Endometrial microvascular endothelial cells (primary cell): ENCODE data around the gene CTU2. TPM values are rescaled to one million over a fixed set of nuclear protein-coding genes. Genes with fewer than 3 reads are reported as not detected.

Experiments
- total RNA-seq: library from RNA; depleted of rRNA; stranded (reverse); fragments of >200 nt; gene quantifications from one replicate; pipeline ENCODE4 v1.2.3, GENCODE V29; 2015; ENCODE audit errors: inconsistent ontology term

The CTU2 gene
- total RNA-seq, 1 donor from 2014 or later = 21.9 TPM

Other genes with a start within 250 kb of the CTU2 start
- 13.1 TPM for gene ZC3H18, start 136.1 kb upstream of the CTU2 start, total RNA-seq
- gene IL17C, start 67.9 kb upstream of the CTU2 start, total RNA-seq = not detected
- gene CYBA, start 55.5 kb upstream of the CTU2 start, total RNA-seq = 159 TPM
- gene MVD, start 43.4 kb upstream of the CTU2 start, total RNA-seq = 28.0 TPM
- gene SNAI3, start 20.0 kb upstream of the CTU2 start, total RNA-seq = not detected
- 32.6 TPM for gene RNF166, start 95 bp upstream of the CTU2 start, total RNA-seq
- gene PIEZO1, start 78.7 kb downstream of the CTU2 start, total RNA-seq = 383 TPM
- 21.5 TPM for gene CDT1, start 97.3 kb downstream of the CTU2 start, total RNA-seq
- 253 TPM for gene APRT, start 105.4 kb downstream of the CTU2 start, total RNA-seq
- gene GALNS, start 150.4 kb downstream of the CTU2 start, total RNA-seq = 34.7 TPM
- gene TRAPPC2L, start 150.6 kb downstream of the CTU2 start, total RNA-seq = 54.1 TPM
- not detected for gene PABPN1L, start 160.2 kb downstream of the CTU2 start, total RNA-seq